ENCODE data around the gene CUL2. TPM values are rescaled to one million over a fixed set of nuclear protein-coding genes. Genes with fewer than 3 reads are reported as not detected.

The CUL2 gene
- total RNA-seq, 1 experiment from 2014 or later: 36.1 TPM

GRCh38 chr10:35041502-35041879 lies 48.6 kb downstream of the CUL2 start (continued):
- TF ChIP-seq ZNF274 (IDR thresholded peaks at IDR 0.05; ENCODE audit: low read depth, low read length): no peak
- peak; percentile 92 for TF ChIP-seq CEBPB (IDR thresholded peaks at IDR 0.05; ENCODE audit: low read depth)

GRCh38 chr10:35040760-35041501 lies 49.2 kb downstream of the CUL2 start:
- Histone ChIP-seq H3K9me3 (ENCODE audit: control insufficient read depth in 1 of 2, insufficient read depth in 1 of 2, low read depth in 1 of 2, low read length in 2 of 2) (no peaks in the 10 kb centered on the region), H2AFZ (ENCODE audit: low read depth, low read length, poor library complexity, severe bottlenecking) (no peak overlapping the region), H3K27ac (ENCODE audit: low read depth, low read length) (peak overlapping the region; percentile 81), H3K4me3 (replicated peaks in 1 of 2; ENCODE audit: low read depth in 1 of 2, low read length in 2 of 2) (peak overlapping the region; percentile 11 to 29; a peak in 3 of 4 replicates), H3K9me2 (ENCODE audit: insufficient read depth) (no peaks in the 10 kb centered on the region), H3K4me2 (ENCODE audit: low read length) (peak overlapping the region; percentile 70), H3K4me1 (ENCODE audit: control insufficient read depth in 1 of 2, insufficient read depth in 2 of 2, low read length in 2 of 2) (peaks cover 46 to 53% of the 10 kb centered on the region in 2 experiments), H4K20me1 (ENCODE audit: insufficient read depth) (no peaks in the 10 kb centered on the region), H3K79me2 (ENCODE audit: insufficient read depth, low read length) (no peaks in the 10 kb centered on the region), H3K9ac (ENCODE audit: low read length) (peak overlapping the region; percentile 32), H3K36me3 (ENCODE audit: control insufficient read depth in 1 of 2, insufficient read depth in 2 of 2, low read length in 2 of 2) (no peaks in the 10 kb centered on the region; a peak in 1 of 4 replicates), H3K27me3 (ENCODE audit: insufficient read depth, low read length) (no peaks in the 10 kb centered on the region)
- 0 out of 2 replicates have a peak, but pooled peaks have one; percentile 1 for TF ChIP-seq EGR1 (IDR thresholded peaks at IDR 0.05; ENCODE audit: low read depth)
- TF ChIP-seq CBX3 (IDR thresholded peaks at IDR 0.05; ENCODE audit: low read depth): peak; percentile 62
- peak; percentile 67 for TF ChIP-seq SP1 (IDR thresholded peaks at IDR 0.05; ENCODE audit: low read depth)
- TF ChIP-seq CEBPB (IDR thresholded peaks at IDR 0.05; ENCODE audit: low read depth): peak; percentile 62
- no peak for TF ChIP-seq CTCF (IDR thresholded peaks at IDR 0.05 in 2 of 3, conservative IDR thresholded peaks at IDR 0.05 in 1 of 3; ENCODE audit: borderline replicate concordance in 1 of 3, insufficient read depth in 1 of 3, low read depth in 2 of 3, low read length in 2 of 3)
- peak; percentile 84 for TF ChIP-seq FOSL1 (IDR thresholded peaks at IDR 0.05; ENCODE audit: low read depth)
- peak; percentile 60 for TF ChIP-seq JUND (IDR thresholded peaks at IDR 0.05)
- TF ChIP-seq TCF7L2 (IDR thresholded peaks at IDR 0.05; ENCODE audit: borderline replicate concordance, extremely low read depth, insufficient read depth, insufficient read length): peak; percentile 74
- no peak; the same call in 1 of the 2 replicates for TF ChIP-seq MAX (IDR thresholded peaks at IDR 0.05)
- TF ChIP-seq SIN3A (IDR thresholded peaks at IDR 0.05; ENCODE audit: low read depth): 0 out of 2 replicates have a peak, but pooled peaks have one; percentile 48
- TF ChIP-seq ZBTB33 (IDR thresholded peaks at IDR 0.05; ENCODE audit: extremely low read depth, insufficient replicate concordance, low read length): peak; percentile 12
- TF ChIP-seq REST (IDR thresholded peaks at IDR 0.05; ENCODE audit: low read depth): no peak
- no TSS peak for BruUV-seq (replicated peaks)
- ChIA-PET POLR2A (interaction anchor here (0.5 kb wide), 1 partner anchor 375 kb away, joined by 3 read pairs; no protein-coding TSS in a partner anchor), RAD21 (ENCODE audit: low non-redundant PET in 1 of 2, low total read pairs in 2 of 2, uncharacterized antibody in 2 of 2, unreplicated experiment in 2 of 2) (interaction anchor here in 1 of 2 experiments (0.6 kb wide), 1 partner anchor 722 kb away, joined by 3 read pairs; no protein-coding TSS in a partner anchor), CTCF (interaction anchor here (0.6 to 2.3 kb wide), 4 partner anchors 13 to 324 kb away, joined by 3 to 7 read pairs (median 4); no protein-coding TSS in a partner anchor)
- intact Hi-C loops (cut with micrococcal nuclease): no loop called here
- peak; percentile 83 for ATAC-seq
- peak; percentile 75 for DNase-seq (ENCODE audit: low read depth, low spot score)

Data from HCT116 (cell line).